ENCODE data around the gene NTM. TPM values are rescaled to one million over a fixed set of nuclear protein-coding genes. Genes with fewer than 3 reads are reported as not detected.

Gene NTM
- total RNA-seq, 1 donor from 2014 or later, result 9.9 TPM

GRCh38 chr11:131389582-131389981, 19.2 kb downstream of the NTM start:
- Histone ChIP-seq H3K9me3 (ENCODE audit: control insufficient read depth in 3 of 3, low read length in 3 of 3) (no peaks in the 10 kb centered on the region), H3K9ac (ENCODE audit: low read depth in 1 of 3, low read length in 3 of 3) (no peak overlapping the region), H3K36me3 (ENCODE audit: control insufficient read depth in 3 of 3, insufficient read depth in 3 of 3, low read length in 3 of 3) (no peaks in the 10 kb centered on the region), H3K4me3 (ENCODE audit: low read length in 3 of 3) (no peak overlapping the region), H3K27ac (ENCODE audit: low read depth, low read length) (no peak overlapping the region), H3K27me3 (ENCODE audit: control insufficient read depth in 3 of 3, insufficient read depth in 3 of 3, low read length in 3 of 3) (no peaks in the 10 kb centered on the region), H3K4me1 (ENCODE audit: control insufficient read depth in 3 of 3, insufficient read depth in 3 of 3, low read length in 3 of 3) (no peaks in the 10 kb centered on the region)

GRCh38 chr11:131391176-131391575, 20.8 kb downstream of the NTM start:
- no peaks in the 10 kb centered on the region for H3K27me3 ChIP-seq (ENCODE audit: control insufficient read depth in 3 of 3, insufficient read depth in 3 of 3, low read length in 3 of 3)
- H3K4me1 ChIP-seq (ENCODE audit: control insufficient read depth in 3 of 3, insufficient read depth in 3 of 3, low read length in 3 of 3), result no peaks in the 10 kb centered on the region
- H3K27ac ChIP-seq (ENCODE audit: low read depth, low read length), result no peak overlapping the region
- H3K9me3 ChIP-seq (ENCODE audit: control insufficient read depth in 3 of 3, low read length in 3 of 3), result no peaks in the 10 kb centered on the region
- no peak overlapping the region for H3K4me3 ChIP-seq (ENCODE audit: low read length in 3 of 3)
- no peaks in the 10 kb centered on the region for H3K36me3 ChIP-seq (ENCODE audit: control insufficient read depth in 3 of 3, insufficient read depth in 3 of 3, low read length in 3 of 3)
- no peak overlapping the region for H3K9ac ChIP-seq (ENCODE audit: low read depth in 1 of 3, low read length in 3 of 3)

DNA sequence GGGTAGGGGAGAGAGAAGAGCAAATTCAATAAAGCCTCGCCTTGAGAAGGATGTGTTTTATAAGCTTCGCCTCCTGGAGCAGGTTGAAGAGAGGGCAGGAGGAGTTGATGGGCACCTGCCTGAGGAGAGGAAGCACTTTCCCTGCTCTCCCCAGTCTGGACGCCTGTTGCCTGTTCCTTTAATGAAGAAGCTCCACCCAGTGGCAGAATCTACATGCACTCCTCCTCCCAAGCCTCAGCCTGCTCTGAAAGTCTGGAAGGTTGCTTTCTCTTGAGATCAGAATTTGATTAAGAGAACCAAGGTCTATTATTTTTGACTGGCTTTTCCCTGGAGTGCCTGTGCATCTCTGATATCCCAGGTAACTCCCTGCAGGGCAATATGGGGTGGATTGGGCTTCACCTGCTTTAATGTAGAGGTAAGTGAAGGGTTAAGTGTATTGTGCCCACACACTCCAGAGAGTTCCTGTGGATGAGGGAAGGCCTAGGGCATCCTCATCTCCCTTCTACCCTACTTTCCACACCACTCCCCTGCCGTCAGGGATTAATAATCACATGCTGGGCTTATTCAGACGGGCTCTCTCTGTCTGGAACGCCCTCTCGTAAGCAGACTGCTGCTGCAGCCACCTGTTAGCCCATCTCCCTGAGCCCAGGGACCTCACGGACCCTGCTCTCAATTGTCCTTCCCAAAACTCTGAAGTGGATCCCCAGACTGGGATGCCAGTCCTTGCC, 22.3 kb downstream of the NTM start:
- Histone ChIP-seq H3K36me3 (ENCODE audit: control insufficient read depth in 3 of 3, insufficient read depth in 3 of 3, low read length in 3 of 3) (no peaks in the 10 kb centered on the region), H3K27ac (ENCODE audit: low read depth, low read length) (no peak overlapping the region), H3K27me3 (ENCODE audit: control insufficient read depth in 3 of 3, insufficient read depth in 3 of 3, low read length in 3 of 3) (no peaks in the 10 kb centered on the region), H3K4me3 (ENCODE audit: low read length in 3 of 3) (no peak overlapping the region), H3K9me3 (ENCODE audit: control insufficient read depth in 3 of 3, low read length in 3 of 3) (no peaks in the 10 kb centered on the region), H3K4me1 (ENCODE audit: control insufficient read depth in 3 of 3, insufficient read depth in 3 of 3, low read length in 3 of 3) (no peaks in the 10 kb centered on the region), H3K9ac (ENCODE audit: low read depth in 1 of 3, low read length in 3 of 3) (no peak overlapping the region)

DNA sequence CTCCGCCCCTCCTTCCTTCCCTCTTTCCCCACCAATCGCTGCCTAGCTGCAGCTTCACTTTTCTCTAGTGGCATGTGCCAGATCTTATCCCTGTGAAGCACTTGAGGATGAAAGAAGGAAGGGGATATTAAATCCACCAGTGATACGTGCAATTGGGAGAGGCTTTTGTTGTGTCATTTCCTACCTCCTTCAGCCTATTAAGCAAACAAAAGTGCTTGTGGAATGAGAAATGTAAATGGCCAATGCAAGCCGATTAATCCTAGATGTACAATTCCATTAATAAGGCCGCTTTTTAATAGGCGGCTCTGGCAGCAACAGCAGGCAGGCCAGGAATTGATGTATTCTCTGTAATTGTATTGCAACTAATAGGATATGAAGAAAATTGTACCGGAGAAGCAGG, 23.3 kb downstream of the NTM start:
- Histone ChIP-seq H3K4me3 (ENCODE audit: low read length in 3 of 3) (no peak overlapping the region), H3K27me3 (ENCODE audit: control insufficient read depth in 3 of 3, insufficient read depth in 3 of 3, low read length in 3 of 3) (no peaks in the 10 kb centered on the region), H3K4me1 (ENCODE audit: control insufficient read depth in 3 of 3, insufficient read depth in 3 of 3, low read length in 3 of 3) (no peaks in the 10 kb centered on the region), H3K9me3 (ENCODE audit: control insufficient read depth in 3 of 3, low read length in 3 of 3) (no peaks in the 10 kb centered on the region), H3K27ac (ENCODE audit: low read depth, low read length) (no peak overlapping the region), H3K9ac (ENCODE audit: low read depth in 1 of 3, low read length in 3 of 3) (no peak overlapping the region), H3K36me3 (ENCODE audit: control insufficient read depth in 3 of 3, insufficient read depth in 3 of 3, low read length in 3 of 3) (no peaks in the 10 kb centered on the region)

- Histone ChIP-seq H3K27ac (ENCODE audit: low read depth, low read length) (no peak overlapping the region), H3K9me3 (ENCODE audit: control insufficient read depth in 3 of 3, low read length in 3 of 3) (no peaks in the 10 kb centered on the region), H3K4me3 (ENCODE audit: low read length in 3 of 3) (no peak overlapping the region), H3K9ac (ENCODE audit: low read depth in 1 of 3, low read length in 3 of 3) (no peak overlapping the region), H3K4me1 (ENCODE audit: control insufficient read depth in 3 of 3, insufficient read depth in 3 of 3, low read length in 3 of 3) (no peaks in the 10 kb centered on the region), H3K27me3 (ENCODE audit: control insufficient read depth in 3 of 3, insufficient read depth in 3 of 3, low read length in 3 of 3) (no peaks in the 10 kb centered on the region), H3K36me3 (ENCODE audit: control insufficient read depth in 3 of 3, insufficient read depth in 3 of 3, low read length in 3 of 3) (no peaks in the 10 kb centered on the region)
Measured at GRCh38 chr11:131397675-131398074, 27.3 kb downstream of the NTM start.

DNA sequence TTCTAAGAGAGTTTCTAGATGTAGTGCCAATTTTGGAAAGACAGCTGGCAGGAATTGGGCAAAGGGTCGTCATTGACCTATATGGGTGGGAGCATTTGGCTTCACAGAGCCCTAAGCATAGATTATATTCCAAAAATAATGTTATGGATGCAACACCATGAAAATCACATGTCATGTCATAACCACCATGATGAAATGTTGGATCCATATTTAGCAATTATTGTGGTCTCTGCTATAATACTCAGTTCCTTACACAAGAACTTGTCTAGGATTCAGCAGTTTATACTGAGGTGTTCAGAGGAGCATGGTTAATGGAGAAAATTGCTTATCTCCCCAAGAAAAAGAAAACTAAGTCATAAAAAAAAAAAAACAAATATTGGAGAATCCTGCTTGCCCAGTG, 31.6 kb downstream of the NTM start:
- no peak overlapping the region for H3K9ac ChIP-seq (ENCODE audit: low read depth in 1 of 3, low read length in 3 of 3)
- H3K9me3 ChIP-seq (ENCODE audit: control insufficient read depth in 3 of 3, low read length in 3 of 3), result no peaks in the 10 kb centered on the region
- H3K4me1 ChIP-seq (ENCODE audit: control insufficient read depth in 3 of 3, insufficient read depth in 3 of 3, low read length in 3 of 3), result no peaks in the 10 kb centered on the region
- no peaks in the 10 kb centered on the region for H3K27me3 ChIP-seq (ENCODE audit: control insufficient read depth in 3 of 3, insufficient read depth in 3 of 3, low read length in 3 of 3)
- no peak overlapping the region for H3K4me3 ChIP-seq (ENCODE audit: low read length in 3 of 3)
- H3K27ac ChIP-seq (ENCODE audit: low read depth, low read length), result no peak overlapping the region
- no peaks in the 10 kb centered on the region for H3K36me3 ChIP-seq (ENCODE audit: control insufficient read depth in 3 of 3, insufficient read depth in 3 of 3, low read length in 3 of 3)

DNA sequence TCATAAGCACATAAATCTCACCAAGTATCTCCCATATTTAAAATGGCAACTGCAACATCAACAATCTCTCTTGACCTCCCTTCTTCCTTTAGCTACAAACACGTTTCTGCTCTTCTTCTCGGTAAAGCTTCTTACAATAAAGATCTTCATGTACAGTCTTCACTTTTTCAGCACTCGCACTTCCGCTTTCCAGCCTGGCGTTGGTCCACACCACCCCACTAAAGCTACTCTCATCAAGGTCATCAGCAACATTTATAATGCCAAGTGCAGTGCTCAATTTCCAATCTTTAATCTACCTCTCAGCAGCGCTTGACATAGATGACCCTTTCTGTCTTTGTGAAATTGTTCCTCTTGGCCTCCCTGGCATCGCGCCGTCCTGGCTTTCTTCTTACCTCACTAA, 33.6 kb downstream of the NTM start:
- Histone ChIP-seq H3K27ac (ENCODE audit: low read depth, low read length) (no peak overlapping the region), H3K36me3 (ENCODE audit: control insufficient read depth in 3 of 3, insufficient read depth in 3 of 3, low read length in 3 of 3) (no peaks in the 10 kb centered on the region), H3K9me3 (ENCODE audit: control insufficient read depth in 3 of 3, low read length in 3 of 3) (no peaks in the 10 kb centered on the region), H3K27me3 (ENCODE audit: control insufficient read depth in 3 of 3, insufficient read depth in 3 of 3, low read length in 3 of 3) (peaks cover 0 to 4% (median 0%) of the 10 kb centered on the region in 3 donors), H3K9ac (ENCODE audit: low read depth in 1 of 3, low read length in 3 of 3) (no peak overlapping the region), H3K4me3 (ENCODE audit: low read length in 3 of 3) (no peak overlapping the region), H3K4me1 (ENCODE audit: control insufficient read depth in 3 of 3, insufficient read depth in 3 of 3, low read length in 3 of 3) (no peaks in the 10 kb centered on the region)

- H3K9ac ChIP-seq (ENCODE audit: low read depth in 1 of 3, low read length in 3 of 3), result no peak overlapping the region
- peaks cover 0 to 4% (median 0%) of the 10 kb centered on the region in 3 donors for H3K27me3 ChIP-seq (ENCODE audit: control insufficient read depth in 3 of 3, insufficient read depth in 3 of 3, low read length in 3 of 3)
- no peaks in the 10 kb centered on the region for H3K4me1 ChIP-seq (ENCODE audit: control insufficient read depth in 3 of 3, insufficient read depth in 3 of 3, low read length in 3 of 3)
- no peaks in the 10 kb centered on the region for H3K9me3 ChIP-seq (ENCODE audit: control insufficient read depth in 3 of 3, low read length in 3 of 3)
- H3K36me3 ChIP-seq (ENCODE audit: control insufficient read depth in 3 of 3, insufficient read depth in 3 of 3, low read length in 3 of 3), result no peaks in the 10 kb centered on the region
- no peak overlapping the region for H3K27ac ChIP-seq (ENCODE audit: low read depth, low read length)
- no peak overlapping the region for H3K4me3 ChIP-seq (ENCODE audit: low read length in 3 of 3)
Measured at GRCh38 chr11:131408025-131408640, 37.7 kb downstream of the NTM start.

GRCh38 chr11:131409345-131409744, 38.9 kb downstream of the NTM start:
- Histone ChIP-seq H3K4me3 (ENCODE audit: low read length in 3 of 3) (no peak overlapping the region), H3K36me3 (ENCODE audit: control insufficient read depth in 3 of 3, insufficient read depth in 3 of 3, low read length in 3 of 3) (no peaks in the 10 kb centered on the region), H3K9me3 (ENCODE audit: control insufficient read depth in 3 of 3, low read length in 3 of 3) (no peaks in the 10 kb centered on the region), H3K27me3 (ENCODE audit: control insufficient read depth in 3 of 3, insufficient read depth in 3 of 3, low read length in 3 of 3) (peaks cover 0 to 4% (median 0%) of the 10 kb centered on the region in 3 donors), H3K4me1 (ENCODE audit: control insufficient read depth in 3 of 3, insufficient read depth in 3 of 3, low read length in 3 of 3) (no peaks in the 10 kb centered on the region), H3K27ac (ENCODE audit: low read depth, low read length) (no peak overlapping the region), H3K9ac (ENCODE audit: low read depth in 1 of 3, low read length in 3 of 3) (no peak overlapping the region)

- H3K27ac ChIP-seq (ENCODE audit: low read depth, low read length), result no peak overlapping the region
- peaks cover 0 to 4% (median 0%) of the 10 kb centered on the region in 3 donors for H3K27me3 ChIP-seq (ENCODE audit: control insufficient read depth in 3 of 3, insufficient read depth in 3 of 3, low read length in 3 of 3)
- no peaks in the 10 kb centered on the region for H3K4me1 ChIP-seq (ENCODE audit: control insufficient read depth in 3 of 3, insufficient read depth in 3 of 3, low read length in 3 of 3)
- no peaks in the 10 kb centered on the region for H3K36me3 ChIP-seq (ENCODE audit: control insufficient read depth in 3 of 3, insufficient read depth in 3 of 3, low read length in 3 of 3)
- H3K9ac ChIP-seq (ENCODE audit: low read depth in 1 of 3, low read length in 3 of 3), result no peak overlapping the region
- H3K9me3 ChIP-seq (ENCODE audit: control insufficient read depth in 3 of 3, low read length in 3 of 3), result no peaks in the 10 kb centered on the region
- H3K4me3 ChIP-seq (ENCODE audit: low read length in 3 of 3), result no peak overlapping the region
Measured at GRCh38 chr11:131411636-131412035, 41.2 kb downstream of the NTM start.
